Left ventricle myocardium inferior (tissue), 1 donor: ENCODE measurements around the gene PCCA. TPM values are rescaled to one million over a fixed set of nuclear protein-coding genes. Genes with fewer than 3 reads are reported as not detected.

ENCODE experiments used
- DNase-seq: peaks from one replicate; pipeline ENCODE4 v3.0.0-alpha.2; 2020
- H3K27ac ChIP-seq: fragments of 200-600 bp; replicated peaks from 2 replicates; pipeline ENCODE4 v1.8.0; 2021
- H3K27me3 ChIP-seq: fragments of 200-600 bp; 2 replicates; pipeline ENCODE4 v1.8.0; 2021; ENCODE audit warnings: low read depth
- H3K36me3 ChIP-seq: fragments of 200-600 bp; 2 replicates; pipeline ENCODE4 v1.8.0; 2021
- H3K4me1 ChIP-seq: fragments of 200-600 bp; 2 replicates; pipeline ENCODE4 v1.8.0; 2021
- H3K4me3 ChIP-seq: fragments of 200-600 bp; 2 replicates; pipeline ENCODE4 v1.8.0; 2021; ENCODE audit warnings: mild to moderate bottlenecking, moderate library complexity
- H3K9me3 ChIP-seq: fragments of 200-600 bp; replicated peaks from 2 replicates; pipeline ENCODE4 v1.8.0; 2021
- intact Hi-C: fragments of 100-400 bp; cut with micrococcal nuclease; formaldehyde crosslinking; loops from one replicate; pipeline ENCODE4 v1.11.0; 2022
- total RNA-seq: library from RNA; stranded (reverse); fragmentation: NEBNext Ultra II Directional; extraction: Animal tissue kit (Norgen Biotek cat#: 25700); gene quantifications from one replicate; pipeline ENCODE4 v1.2.1, GENCODE V29; 2021
- TF ChIP-seq, protein P1 (sequence below): fragments of 200-600 bp; IDR thresholded peaks from 2 replicates; pipeline ENCODE4 v1.8.0; 2021; ENCODE audit warnings: antibody characterized with exemption, mild to moderate bottlenecking, borderline replicate concordance
- donor health status: DM: no; HTN: yes; CAD: no; lungs with severe emphysema.

Gene PCCA
- total RNA-seq, 1 donor from 2014 or later: 65.4 TPM

DNA sequence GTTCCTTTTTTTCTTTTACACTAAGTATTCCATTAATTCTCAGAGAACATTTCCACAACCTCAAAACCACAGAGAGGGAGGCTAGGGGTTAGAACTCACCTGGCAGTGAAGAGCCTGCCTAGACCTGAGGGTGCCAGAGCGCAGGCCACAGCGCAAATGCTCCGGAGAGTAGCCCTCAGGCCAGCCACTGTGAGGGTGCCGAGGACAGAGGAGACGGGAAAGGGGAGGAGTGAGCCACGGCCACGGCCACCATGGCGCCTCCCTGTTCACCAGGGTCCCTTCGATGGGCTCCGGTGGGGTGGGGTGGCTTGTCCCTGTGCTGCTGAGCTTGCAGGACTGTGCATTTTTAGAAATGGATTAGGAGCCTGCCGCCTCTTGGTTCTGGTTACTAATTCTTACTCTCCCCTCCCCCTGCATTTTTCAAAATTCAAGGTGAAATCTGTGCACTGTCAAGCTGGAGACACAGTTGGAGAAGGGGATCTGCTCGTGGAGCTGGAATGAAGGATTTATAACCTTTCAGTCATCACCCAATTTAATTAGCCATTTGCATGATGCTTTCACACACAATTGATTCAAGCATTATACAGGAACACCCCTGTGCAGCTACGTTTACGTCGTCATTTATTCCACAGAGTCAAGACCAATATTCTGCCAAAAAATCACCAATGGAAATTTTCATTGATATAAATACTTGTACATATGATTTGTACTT is 440.9 kb downstream of the PCCA start:
- TF ChIP-seq, protein P1, sequence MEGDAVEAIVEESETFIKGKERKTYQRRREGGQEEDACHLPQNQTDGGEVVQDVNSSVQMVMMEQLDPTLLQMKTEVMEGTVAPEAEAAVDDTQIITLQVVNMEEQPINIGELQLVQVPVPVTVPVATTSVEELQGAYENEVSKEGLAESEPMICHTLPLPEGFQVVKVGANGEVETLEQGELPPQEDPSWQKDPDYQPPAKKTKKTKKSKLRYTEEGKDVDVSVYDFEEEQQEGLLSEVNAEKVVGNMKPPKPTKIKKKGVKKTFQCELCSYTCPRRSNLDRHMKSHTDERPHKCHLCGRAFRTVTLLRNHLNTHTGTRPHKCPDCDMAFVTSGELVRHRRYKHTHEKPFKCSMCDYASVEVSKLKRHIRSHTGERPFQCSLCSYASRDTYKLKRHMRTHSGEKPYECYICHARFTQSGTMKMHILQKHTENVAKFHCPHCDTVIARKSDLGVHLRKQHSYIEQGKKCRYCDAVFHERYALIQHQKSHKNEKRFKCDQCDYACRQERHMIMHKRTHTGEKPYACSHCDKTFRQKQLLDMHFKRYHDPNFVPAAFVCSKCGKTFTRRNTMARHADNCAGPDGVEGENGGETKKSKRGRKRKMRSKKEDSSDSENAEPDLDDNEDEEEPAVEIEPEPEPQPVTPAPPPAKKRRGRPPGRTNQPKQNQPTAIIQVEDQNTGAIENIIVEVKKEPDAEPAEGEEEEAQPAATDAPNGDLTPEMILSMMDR: no peak
- H3K27me3 ChIP-seq: no peaks in the 10 kb centered on the region
- DNase-seq: no peak
- no peaks in the 10 kb centered on the region for H3K4me1 ChIP-seq
- H3K4me3 ChIP-seq: no peak overlapping the region
- peaks cover 45% of the 10 kb centered on the region for H3K36me3 ChIP-seq
- no peak overlapping the region for H3K27ac ChIP-seq
- intact Hi-C loops: no loop called here
- no peaks in the 10 kb centered on the region for H3K9me3 ChIP-seq

DNA sequence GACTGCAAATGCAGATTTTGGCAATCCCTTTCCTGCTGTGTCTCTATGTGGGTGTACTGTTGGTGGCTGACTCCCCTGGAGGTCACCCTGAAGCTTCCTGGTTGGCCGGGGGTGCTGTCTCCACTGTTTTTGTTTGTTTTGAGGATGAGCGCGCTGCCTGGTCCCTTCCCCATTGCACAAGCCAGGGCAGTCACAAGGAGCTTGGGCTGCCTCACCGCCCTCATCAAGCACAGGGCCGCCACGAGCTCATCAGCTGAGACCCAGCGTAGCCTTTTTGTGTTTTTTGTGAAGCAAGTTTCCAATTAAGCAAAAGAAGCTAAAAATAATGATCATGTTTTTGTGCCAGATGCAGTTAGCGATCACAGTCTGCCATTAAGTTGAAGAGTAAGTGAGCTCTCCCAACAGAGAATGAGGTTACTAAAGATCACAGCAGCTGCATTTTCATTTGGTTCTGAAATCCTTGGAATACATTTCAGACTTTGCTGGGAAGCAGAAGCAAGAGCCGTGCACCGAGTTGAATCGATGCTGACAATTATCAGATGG is 441.8 kb downstream of the PCCA start:
- TF ChIP-seq, protein P1: no peak
- no peaks in the 10 kb centered on the region for H3K9me3 ChIP-seq
- intact Hi-C loops: no loop called here
- H3K36me3 ChIP-seq: peaks cover 45% of the 10 kb centered on the region
- no peak overlapping the region for H3K4me3 ChIP-seq
- H3K4me1 ChIP-seq: no peaks in the 10 kb centered on the region
- no peaks in the 10 kb centered on the region for H3K27me3 ChIP-seq
- H3K27ac ChIP-seq: no peak overlapping the region
- DNase-seq: no peak

DNA sequence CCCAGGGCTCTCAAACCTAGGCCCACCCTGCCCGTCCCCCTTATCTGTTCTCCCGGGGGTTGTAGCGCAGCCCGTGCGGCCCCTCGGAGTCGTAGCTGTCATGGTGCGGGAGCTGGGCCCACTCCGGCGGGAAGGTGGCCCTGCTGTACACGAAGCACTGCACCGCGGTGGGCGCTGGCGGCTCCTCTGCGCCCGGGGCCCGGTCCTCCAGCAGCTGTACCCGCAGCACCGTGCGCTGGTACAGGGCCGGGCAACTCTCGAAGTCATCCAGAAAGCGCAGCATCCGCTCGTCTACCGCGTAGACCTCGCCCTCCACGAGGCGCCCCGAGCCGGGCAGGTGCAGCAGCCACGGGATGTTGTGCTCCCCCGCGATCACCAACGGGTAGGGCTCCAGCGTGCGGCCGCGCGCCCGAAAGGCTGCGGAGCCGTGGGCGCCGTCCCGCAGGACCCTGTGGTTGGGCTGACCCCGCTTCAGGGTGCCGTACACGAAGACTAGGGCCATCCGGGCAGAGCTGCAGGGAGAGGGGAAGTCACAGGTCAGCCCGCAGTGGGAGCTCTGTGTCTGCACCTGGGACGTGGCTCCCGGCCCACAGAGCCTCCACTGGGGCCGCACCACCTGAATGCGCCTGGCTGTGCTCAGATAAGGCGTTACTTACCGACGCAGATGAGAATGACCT is 443.3 kb downstream of the PCCA start:
- no peak for DNase-seq
- Histone ChIP-seq H3K27ac (no peak overlapping the region), H3K36me3 (peaks cover 46% of the 10 kb centered on the region), H3K27me3 (no peaks in the 10 kb centered on the region), H3K9me3 (no peaks in the 10 kb centered on the region), H3K4me3 (no peak overlapping the region), H3K4me1 (no peaks in the 10 kb centered on the region)
- TF ChIP-seq, protein P1: no peak
- intact Hi-C loops: no loop called here

DNA sequence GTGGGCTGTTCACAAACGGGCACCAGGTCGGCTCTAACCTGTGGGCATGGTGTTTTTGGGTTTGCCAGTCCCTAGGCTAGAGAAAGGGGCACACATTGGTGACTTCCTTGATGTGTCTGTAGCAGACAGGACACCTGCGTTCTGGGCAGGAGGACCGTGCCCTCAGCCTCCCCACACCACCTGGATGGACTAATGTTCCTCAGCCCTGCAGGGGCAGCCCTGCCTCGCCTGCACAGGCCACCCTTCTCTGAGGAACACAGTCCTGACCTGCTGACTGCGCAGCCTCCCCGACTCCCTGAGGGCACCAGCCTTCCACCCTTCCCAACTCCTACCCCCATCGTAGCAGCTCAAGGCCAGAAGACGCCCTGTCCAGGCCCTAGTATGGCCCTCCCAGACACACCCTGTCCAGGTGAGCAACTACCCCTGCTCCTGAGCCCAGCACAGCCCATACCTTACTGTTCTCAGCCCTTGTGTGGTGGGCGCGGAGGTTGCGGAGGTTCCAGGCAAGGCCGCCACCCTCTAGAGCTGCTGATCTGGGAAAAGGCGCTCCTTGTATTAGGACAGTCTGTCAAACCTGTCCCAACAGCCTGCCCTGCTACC is 444.0 kb downstream of the PCCA start:
- Histone ChIP-seq H3K4me3 (no peak overlapping the region), H3K27ac (no peak overlapping the region), H3K4me1 (no peaks in the 10 kb centered on the region), H3K9me3 (no peaks in the 10 kb centered on the region), H3K27me3 (no peaks in the 10 kb centered on the region), H3K36me3 (peaks cover 51% of the 10 kb centered on the region)
- DNase-seq: no peak
- TF ChIP-seq, protein P1: no peak
- intact Hi-C loops: no loop called here

DNA sequence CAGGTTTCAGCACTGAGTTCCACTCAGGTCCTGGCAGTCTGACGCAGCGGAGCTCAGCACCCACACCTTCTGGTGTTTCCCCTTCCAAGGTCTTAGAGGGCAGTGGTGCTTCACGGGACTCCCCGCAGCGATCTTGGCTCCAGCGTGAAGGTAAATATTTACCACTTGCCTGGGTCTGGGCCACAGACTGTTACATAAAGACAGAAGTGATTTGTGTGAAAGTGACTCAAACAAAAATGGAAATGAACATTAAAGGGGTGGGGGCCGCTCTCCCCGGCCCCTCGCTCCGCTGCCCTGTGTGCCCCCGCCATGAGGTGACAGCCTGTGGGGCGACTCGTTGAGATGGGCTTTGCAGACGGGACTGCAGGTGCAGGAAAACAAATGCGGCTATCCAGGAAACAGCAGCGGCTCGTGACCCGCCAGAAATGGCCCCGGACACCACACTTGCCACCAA is 444.7 kb downstream of the PCCA start:
- H3K4me1 ChIP-seq: no peaks in the 10 kb centered on the region
- intact Hi-C loops: no loop called here
- peaks cover 3% of the 10 kb centered on the region for H3K9me3 ChIP-seq
- no peak overlapping the region for H3K4me3 ChIP-seq
- H3K27me3 ChIP-seq: no peaks in the 10 kb centered on the region
- H3K36me3 ChIP-seq: peaks cover 46% of the 10 kb centered on the region
- H3K27ac ChIP-seq: no peak overlapping the region
- TF ChIP-seq, protein P1: no peak
- DNase-seq: no peak
